Esophagus squamous epithelium (tissue), 4 donors: Measurements from ENCODE around the gene PCOLCE2.

Experiments
- POLR2A ChIP-seq, 4 donors: fragments of 450-650 bp; IDR thresholded peaks; one replicate each; pipeline ENCODE4 v1.6.1; 2017; ENCODE audit warnings: antibody characterized with exemption in 4 of 4, mild to moderate bottlenecking in 4 of 4, moderate library complexity in 3 of 4
- TF ChIP-seq, protein P1 (sequence below), 6 experiments: fragments of 450-650 bp in 4 of 6; fragments of 200-600 bp in 2 of 6; sonication (generic) in 2 of 6; IDR thresholded peaks; one replicate each; pipeline ENCODE4 v1.5.1; 2016 to 2019; ENCODE audit warnings: antibody characterized with exemption in 6 of 6, mild to moderate bottlenecking in 4 of 6, moderate library complexity in 4 of 6

DNA sequence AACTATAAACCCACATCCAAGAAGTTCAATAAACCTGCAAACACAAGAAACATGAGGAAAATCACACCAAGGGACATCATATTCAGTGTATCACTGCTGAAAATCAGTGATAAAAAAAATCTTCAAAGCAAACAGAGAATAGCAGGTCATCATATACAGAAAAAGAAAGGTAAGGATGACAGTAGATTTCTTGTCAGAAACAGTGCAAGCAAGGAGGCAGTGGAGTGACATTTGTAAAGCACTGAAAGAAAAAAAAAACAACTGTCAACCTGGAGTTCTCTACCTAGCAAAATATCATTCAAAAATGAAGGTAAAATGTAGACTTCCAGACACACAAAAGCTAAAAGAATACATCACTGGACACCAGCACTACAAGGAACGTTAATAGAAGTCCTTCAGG, 93.6 kb downstream of the PCOLCE2 start:
- TF ChIP-seq, protein P1, sequence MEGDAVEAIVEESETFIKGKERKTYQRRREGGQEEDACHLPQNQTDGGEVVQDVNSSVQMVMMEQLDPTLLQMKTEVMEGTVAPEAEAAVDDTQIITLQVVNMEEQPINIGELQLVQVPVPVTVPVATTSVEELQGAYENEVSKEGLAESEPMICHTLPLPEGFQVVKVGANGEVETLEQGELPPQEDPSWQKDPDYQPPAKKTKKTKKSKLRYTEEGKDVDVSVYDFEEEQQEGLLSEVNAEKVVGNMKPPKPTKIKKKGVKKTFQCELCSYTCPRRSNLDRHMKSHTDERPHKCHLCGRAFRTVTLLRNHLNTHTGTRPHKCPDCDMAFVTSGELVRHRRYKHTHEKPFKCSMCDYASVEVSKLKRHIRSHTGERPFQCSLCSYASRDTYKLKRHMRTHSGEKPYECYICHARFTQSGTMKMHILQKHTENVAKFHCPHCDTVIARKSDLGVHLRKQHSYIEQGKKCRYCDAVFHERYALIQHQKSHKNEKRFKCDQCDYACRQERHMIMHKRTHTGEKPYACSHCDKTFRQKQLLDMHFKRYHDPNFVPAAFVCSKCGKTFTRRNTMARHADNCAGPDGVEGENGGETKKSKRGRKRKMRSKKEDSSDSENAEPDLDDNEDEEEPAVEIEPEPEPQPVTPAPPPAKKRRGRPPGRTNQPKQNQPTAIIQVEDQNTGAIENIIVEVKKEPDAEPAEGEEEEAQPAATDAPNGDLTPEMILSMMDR (IDR thresholded peaks at IDR 0.05), result no peak
- no peak for TF ChIP-seq POLR2A (IDR thresholded peaks at IDR 0.05)
